ENCODE data around the gene GNAQ. TPM values are rescaled to one million over a fixed set of nuclear protein-coding genes. Genes with fewer than 3 reads are reported as not detected.

Gene GNAQ
- polyA plus RNA-seq, 3 donors from 2014 or later = 4.5 to 7.4 (median 5.1) TPM

DNA sequence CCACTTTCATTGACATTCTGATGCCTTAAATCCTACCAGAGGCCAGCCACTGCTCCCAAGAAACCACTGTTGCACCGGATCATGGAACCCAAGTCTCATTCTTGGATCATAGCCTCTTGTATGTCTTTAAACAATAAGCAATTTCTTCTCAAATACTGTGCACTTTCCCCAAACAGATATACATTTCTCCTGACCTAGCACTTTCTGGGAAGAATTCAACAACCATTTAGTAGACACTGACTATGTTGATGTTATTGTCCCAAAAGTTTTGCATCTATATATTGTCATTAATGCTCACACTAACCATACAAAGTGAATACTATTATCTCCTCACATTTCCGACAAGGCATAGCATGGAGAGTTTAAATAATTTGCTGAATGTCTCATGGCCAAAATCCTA lies 123.3 kb downstream of the GNAQ start:
- H3K4me3 Mint-ChIP-seq = no peak overlapping the region
- no peaks in the 10 kb centered on the region for H3K36me3 Mint-ChIP-seq
- H3K9me3 Mint-ChIP-seq = no peaks in the 10 kb centered on the region
- DNase-seq = no peak
- H3K4me1 Mint-ChIP-seq = peaks cover 23 to 51% of the 10 kb centered on the region in 2 donors
- peak overlapping the region in 1 of 6 donors; percentile 13 for H3K27ac Mint-ChIP-seq
- no peaks in the 10 kb centered on the region for H3K27me3 Mint-ChIP-seq (ENCODE audit: low read depth in 3 of 3)

DNA sequence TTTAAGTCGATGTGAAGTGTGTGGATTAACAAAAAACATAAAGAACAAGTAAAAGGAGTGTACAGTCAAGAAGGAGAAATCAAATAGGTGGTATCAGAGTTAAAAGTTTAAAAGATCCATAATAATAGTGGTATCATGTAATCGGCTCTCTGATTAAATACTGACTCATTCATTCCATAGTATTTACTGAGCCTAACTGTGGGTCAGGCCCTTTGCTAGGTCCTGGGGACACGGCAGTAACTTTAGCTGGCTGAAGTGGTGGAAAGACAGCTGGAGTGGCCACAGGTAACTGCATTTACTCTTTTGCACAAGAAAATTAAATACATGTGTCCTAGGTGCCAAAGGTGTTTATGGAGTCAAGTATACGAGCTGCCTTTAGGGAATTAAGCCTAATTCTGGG lies 124.0 kb downstream of the GNAQ start:
- peaks cover 23 to 51% of the 10 kb centered on the region in 2 donors for H3K4me1 Mint-ChIP-seq

DNA sequence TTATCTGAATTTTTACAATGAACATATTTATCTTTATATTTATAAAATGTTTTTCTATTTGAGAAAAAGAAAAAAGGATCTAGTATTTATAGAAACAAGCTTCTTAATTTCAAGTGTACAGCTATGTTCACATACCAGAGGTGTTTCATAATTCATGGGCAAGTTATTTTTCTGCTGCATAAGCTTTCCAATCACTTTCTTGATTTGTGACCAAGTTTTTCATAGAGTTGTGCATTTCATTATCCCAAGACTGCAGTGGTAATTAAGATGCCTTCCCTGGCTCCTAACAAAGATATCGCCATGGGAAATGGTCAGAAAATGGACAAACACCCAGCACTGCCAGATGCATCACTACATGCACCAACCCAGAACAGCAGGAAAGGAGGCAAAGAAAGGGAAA lies 124.6 kb downstream of the GNAQ start:
- no peaks in the 10 kb centered on the region for H3K36me3 Mint-ChIP-seq
- no peak overlapping the region for H3K27ac Mint-ChIP-seq
- no peaks in the 10 kb centered on the region for H3K9me3 Mint-ChIP-seq
- no peak for DNase-seq
- peaks cover 23 to 45% of the 10 kb centered on the region in 2 donors for H3K4me1 Mint-ChIP-seq
- H3K4me3 Mint-ChIP-seq = no peak overlapping the region
- H3K27me3 Mint-ChIP-seq (ENCODE audit: low read depth in 3 of 3) = peaks cover 0 to 2% (median 0%) of the 10 kb centered on the region in 3 donors

More for the DNA sequence above, 124.0 kb downstream of the GNAQ start:
- Mint-ChIP-seq H3K36me3 (no peaks in the 10 kb centered on the region), H3K27ac (no peak overlapping the region), H3K9me3 (no peaks in the 10 kb centered on the region), H3K27me3 (ENCODE audit: low read depth in 3 of 3) (peaks cover 0 to 2% (median 0%) of the 10 kb centered on the region in 3 donors), H3K4me3 (no peak overlapping the region)
- DNase-seq = no peak

DNA sequence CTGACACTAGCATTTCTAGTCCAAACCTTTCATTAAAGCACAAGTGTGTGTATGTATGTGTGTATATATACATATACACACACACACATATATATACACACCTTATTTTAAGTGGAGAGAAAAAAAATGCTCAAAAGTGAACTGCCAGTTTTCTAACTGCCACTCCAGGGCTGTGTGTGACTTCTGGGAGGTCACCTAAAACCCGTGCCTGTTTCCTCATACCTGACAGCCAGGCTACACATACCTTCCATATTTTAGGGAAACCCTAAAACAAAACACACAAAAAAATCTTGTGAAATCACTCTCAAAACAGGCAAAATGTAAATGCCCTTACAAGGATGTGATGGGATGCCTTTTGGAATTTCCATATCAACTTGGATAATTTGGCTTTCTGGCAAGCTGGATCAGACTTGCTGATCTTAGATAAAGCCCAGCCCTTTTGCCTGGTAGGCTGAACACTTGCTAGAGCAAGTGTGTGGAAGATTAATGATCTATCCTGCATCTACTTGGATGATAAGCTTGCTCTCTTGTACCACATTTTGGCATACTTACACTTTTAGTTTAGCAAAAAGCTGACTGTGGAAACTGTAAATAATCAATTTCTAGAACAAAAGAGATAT lies 127.8 kb downstream of the GNAQ start:
- Mint-ChIP-seq H3K27ac (no peak overlapping the region), H3K9me3 (no peaks in the 10 kb centered on the region), H3K27me3 (ENCODE audit: low read depth in 3 of 3) (peaks cover 0 to 2% (median 2%) of the 10 kb centered on the region in 3 donors), H3K36me3 (peaks cover 0 to 3% (median 3%) of the 10 kb centered on the region in 3 donors), H3K4me1 (peaks cover 7 to 26% of the 10 kb centered on the region in 2 donors), H3K4me3 (no peak overlapping the region)
- DNase-seq = no peak

DNA sequence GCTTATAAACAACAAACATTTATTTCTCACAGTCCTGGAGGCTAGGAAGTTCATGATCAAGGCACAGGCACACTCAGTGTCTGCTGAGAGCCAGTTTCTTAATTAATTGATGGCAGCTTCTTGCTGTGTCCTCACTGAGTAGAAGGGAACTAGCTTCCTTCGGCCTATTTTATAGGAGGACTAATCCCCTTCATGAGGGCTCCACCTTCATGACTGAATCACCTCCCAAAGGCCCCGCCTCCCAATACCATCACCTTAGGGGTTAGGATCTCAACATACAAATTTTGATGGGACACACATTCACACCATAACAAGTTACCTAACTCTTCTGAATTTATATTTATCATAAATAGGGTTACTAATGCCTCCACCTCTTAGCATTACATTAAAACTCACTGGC lies 129.8 kb downstream of the GNAQ start:
- H3K4me1 Mint-ChIP-seq = peaks cover 0 to 9% of the 10 kb centered on the region in 2 donors
- no peak overlapping the region for H3K27ac Mint-ChIP-seq
- H3K9me3 Mint-ChIP-seq = no peaks in the 10 kb centered on the region
- peaks cover 0 to 2% (median 2%) of the 10 kb centered on the region in 3 donors for H3K27me3 Mint-ChIP-seq (ENCODE audit: low read depth in 3 of 3)
- peaks cover 0 to 3% (median 3%) of the 10 kb centered on the region in 3 donors for H3K36me3 Mint-ChIP-seq
- no peak for DNase-seq
- no peak overlapping the region for H3K4me3 Mint-ChIP-seq

DNA sequence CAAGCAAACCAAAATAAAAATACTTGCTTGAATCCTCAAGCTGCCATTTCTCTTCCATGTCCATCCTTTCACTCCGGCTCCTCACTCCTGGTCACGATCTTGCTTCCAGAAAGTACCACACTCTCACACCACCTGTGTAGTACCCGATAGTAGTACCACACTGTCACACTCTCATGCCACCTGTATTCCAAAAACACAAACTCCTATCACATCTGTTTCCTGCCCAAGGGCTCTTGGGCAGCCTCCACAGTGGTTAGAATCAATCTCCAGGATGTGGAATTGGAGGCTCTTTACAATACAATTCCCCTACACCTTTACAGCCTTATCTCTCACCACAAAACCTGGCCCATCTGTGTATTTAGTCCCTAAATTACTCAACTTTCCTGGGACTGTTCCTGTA lies 130.6 kb downstream of the GNAQ start:
- Mint-ChIP-seq H3K27me3 (ENCODE audit: low read depth in 3 of 3) (peaks cover 0 to 2% (median 2%) of the 10 kb centered on the region in 3 donors), H3K4me1 (peaks cover 0 to 9% of the 10 kb centered on the region in 2 donors), H3K36me3 (peaks cover 0 to 3% (median 3%) of the 10 kb centered on the region in 3 donors), H3K4me3 (no peak overlapping the region), H3K9me3 (no peaks in the 10 kb centered on the region), H3K27ac (peak overlapping the region in 1 of 6 donors; percentile 12)
- no peak for DNase-seq

DNA sequence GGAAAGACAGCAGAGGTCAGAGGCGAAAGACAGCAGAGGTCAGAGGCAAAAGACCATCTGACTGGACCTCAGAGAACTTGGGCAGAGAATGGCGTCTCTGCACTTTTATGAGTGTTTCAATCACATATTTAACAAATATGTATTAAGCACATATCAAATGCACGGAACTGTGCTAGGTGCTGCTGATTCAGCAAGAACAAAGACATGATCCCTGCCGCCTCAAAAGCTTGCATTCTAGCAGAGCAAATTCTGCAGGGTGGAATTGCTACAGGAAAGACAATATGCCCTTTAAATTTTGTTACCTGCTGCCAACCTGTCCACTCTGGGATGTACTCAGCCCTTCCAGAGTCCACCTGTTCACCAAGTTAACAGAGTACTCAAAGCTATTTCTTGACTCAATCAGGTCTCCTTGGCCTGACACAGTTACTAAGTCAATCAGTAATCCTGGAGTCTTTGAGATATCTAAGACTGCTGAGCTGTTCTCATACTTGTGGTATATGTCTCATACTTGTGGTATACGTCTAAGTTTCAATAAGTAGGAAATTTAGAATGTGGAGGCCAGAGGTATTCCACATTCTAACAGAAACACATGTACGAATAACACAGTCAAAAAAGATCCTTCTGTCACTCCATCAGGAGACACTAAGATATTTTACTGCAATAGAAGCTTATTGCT lies 131.8 kb downstream of the GNAQ start:
- Mint-ChIP-seq H3K27ac (no peak overlapping the region), H3K27me3 (ENCODE audit: low read depth in 3 of 3) (peaks cover 2% of the 10 kb centered on the region in 3 donors), H3K4me1 (peaks cover 0 to 9% of the 10 kb centered on the region in 2 donors), H3K9me3 (no peaks in the 10 kb centered on the region), H3K4me3 (no peak overlapping the region), H3K36me3 (peaks cover 0 to 3% (median 3%) of the 10 kb centered on the region in 3 donors)
- DNase-seq = no peak

DNA sequence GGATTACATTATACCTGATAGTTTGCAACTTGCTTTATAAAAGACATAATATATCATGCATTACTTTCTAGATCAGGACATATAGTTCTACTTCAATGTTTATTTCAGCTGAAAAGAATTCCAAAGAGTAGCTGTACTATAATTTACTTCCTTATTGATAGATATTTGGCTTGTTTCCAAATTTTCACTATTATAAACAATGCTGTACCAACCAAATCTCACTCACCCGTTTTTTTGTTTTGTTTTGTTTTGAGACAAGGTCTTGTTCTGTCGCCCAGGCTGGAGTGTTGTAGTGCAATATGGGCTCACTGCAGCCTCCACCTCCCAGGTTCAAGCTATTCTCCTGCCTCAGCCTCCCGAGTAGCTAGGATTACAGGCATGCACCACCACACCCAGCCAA lies 132.7 kb downstream of the GNAQ start:
- H3K4me3 Mint-ChIP-seq = no peak overlapping the region

DNA sequence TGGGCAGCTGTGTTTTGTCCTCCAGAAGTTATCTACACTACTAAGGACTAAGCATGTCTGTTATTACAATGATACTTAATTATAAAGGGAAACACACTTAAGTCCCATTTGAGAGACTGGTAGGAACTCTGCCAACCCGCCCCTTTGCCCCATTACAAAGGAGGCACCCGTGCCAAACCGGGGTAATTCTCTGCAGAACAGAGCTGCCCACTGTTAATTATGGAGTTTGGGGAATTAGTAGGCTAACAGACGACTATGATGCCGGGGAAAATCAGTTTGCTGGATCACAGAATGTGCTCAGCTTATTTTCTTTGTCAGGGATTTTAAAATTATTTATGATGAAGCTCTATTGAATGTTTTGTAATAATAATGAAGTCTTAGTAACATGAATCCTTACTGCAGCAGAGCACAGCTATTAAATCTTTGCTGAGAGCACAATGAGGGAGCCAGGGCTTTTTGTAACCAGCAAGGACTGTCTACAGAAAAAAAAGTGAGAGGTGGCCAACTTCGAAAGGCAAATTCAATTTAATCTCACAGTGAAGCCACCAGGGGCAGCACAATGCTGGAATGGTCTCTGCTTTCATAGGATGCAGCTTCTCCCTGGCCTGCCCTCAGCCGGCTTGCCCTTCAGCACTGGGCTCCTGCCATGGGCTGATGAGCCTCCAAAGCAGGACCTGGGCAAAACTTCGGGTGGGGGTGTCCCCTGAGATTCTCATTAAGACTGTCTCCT lies 134.5 kb downstream of the GNAQ start:
- Mint-ChIP-seq H3K27me3 (ENCODE audit: low read depth in 3 of 3) (peaks cover 0 to 2% (median 2%) of the 10 kb centered on the region in 3 donors), H3K9me3 (no peaks in the 10 kb centered on the region), H3K27ac (no peak overlapping the region), H3K4me1 (peaks cover 7 to 22% of the 10 kb centered on the region in 2 donors), H3K4me3 (no peak overlapping the region), H3K36me3 (peaks cover 0 to 3% (median 3%) of the 10 kb centered on the region in 3 donors)
- DNase-seq = no peak

More for the DNA sequence above, 132.7 kb downstream of the GNAQ start:
- H3K36me3 Mint-ChIP-seq = peaks cover 0 to 3% (median 3%) of the 10 kb centered on the region in 3 donors
- no peak overlapping the region for H3K27ac Mint-ChIP-seq
- peaks cover 0 to 9% of the 10 kb centered on the region in 2 donors for H3K4me1 Mint-ChIP-seq
- DNase-seq = no peak
- peaks cover 2% of the 10 kb centered on the region in 3 donors for H3K27me3 Mint-ChIP-seq (ENCODE audit: low read depth in 3 of 3)
- no peaks in the 10 kb centered on the region for H3K9me3 Mint-ChIP-seq

DNA sequence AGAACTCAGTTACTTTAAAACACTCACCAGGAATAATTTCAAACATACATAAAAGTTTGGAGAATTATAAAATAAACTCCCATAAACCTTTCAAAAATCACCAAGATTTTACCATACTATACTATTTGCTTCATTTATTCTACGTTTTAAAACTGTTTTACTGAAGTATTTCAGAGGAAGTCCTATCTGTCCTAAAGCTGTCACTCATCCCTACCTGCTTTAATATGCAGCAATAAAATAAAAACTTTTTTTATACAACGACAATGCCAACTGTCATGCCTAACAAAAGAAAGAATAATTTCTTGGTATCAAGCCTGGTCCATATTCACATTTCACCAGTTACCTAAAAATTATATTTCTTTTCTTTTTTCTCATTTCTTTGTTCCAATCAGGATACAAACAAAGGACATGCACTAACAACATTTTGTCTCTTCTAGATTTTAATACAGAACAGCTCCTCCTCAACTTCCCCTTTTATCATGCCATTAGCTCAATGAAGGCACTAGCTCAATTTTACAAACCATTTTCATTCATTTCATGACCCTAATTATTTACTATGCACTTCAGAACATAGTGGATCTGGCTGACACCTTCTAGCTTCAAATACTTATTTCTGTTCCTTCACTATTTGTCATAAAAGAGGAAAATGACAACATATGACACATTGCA lies 135.2 kb downstream of the GNAQ start:
- Mint-ChIP-seq H3K4me3 (no peak overlapping the region), H3K4me1 (peaks cover 7 to 23% of the 10 kb centered on the region in 2 donors), H3K36me3 (peaks cover 0 to 3% (median 3%) of the 10 kb centered on the region in 3 donors), H3K27me3 (ENCODE audit: low read depth in 3 of 3) (peaks cover 0 to 2% (median 2%) of the 10 kb centered on the region in 3 donors), H3K27ac (no peak overlapping the region), H3K9me3 (no peaks in the 10 kb centered on the region)
- DNase-seq = no peak

DNA sequence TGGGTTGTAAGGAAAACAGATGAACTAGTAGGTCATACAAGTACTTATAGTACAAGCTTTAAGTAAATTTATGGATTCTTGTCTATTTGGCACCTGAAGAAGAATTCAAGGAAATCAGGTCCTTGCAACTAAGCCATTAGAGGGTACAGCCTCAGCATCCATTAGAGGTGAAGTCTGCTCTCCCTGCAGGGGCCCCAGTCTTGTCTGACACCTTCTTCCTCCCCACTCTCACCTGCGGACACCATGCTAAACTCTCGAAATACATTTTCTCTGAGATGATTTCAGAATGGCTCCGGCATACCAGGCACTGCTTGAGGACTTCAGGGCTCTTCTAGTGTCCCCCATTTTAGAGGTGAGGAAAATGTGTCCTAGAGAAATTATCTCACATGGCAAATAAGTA lies 137.9 kb downstream of the GNAQ start:
- Mint-ChIP-seq H3K27ac (no peak overlapping the region), H3K4me1 (peaks cover 7 to 16% of the 10 kb centered on the region in 2 donors), H3K36me3 (no peaks in the 10 kb centered on the region), H3K27me3 (ENCODE audit: low read depth in 3 of 3) (peaks cover 0 to 2% (median 0%) of the 10 kb centered on the region in 3 donors), H3K4me3 (no peak overlapping the region), H3K9me3 (no peaks in the 10 kb centered on the region)
- DNase-seq = no peak

DNA sequence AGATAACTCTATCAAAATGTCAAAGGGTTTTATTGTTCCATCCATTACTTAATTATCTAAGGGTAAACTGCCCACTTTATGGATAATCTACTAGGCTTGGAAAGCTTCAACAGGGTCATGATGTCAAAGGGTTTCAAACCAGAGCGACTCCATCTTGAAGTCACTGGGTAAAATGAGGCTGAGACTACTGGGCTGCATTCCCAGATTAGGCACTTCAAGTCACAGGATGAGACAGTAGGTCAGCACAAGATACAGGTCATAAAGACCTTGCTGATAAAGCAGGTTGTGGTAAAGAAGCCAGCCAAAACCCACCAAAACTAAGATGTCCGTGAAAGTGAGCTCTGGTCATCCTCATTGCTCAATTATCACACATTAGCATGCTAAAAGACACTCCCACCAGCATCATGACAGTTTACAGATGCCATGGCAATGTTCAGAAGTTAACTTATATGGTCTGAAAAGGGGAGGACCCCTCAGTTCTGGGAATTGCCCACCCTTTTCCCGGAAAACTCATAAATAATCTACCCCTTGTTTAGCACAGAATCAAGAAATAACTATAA lies 138.6 kb downstream of the GNAQ start:
- Mint-ChIP-seq H3K27ac (no peak overlapping the region), H3K27me3 (ENCODE audit: low read depth in 3 of 3) (peaks cover 0 to 2% (median 0%) of the 10 kb centered on the region in 3 donors), H3K36me3 (no peaks in the 10 kb centered on the region), H3K4me1 (peaks cover 7 to 16% of the 10 kb centered on the region in 2 donors), H3K4me3 (no peak overlapping the region), H3K9me3 (no peaks in the 10 kb centered on the region)
- no peak for DNase-seq

DNA sequence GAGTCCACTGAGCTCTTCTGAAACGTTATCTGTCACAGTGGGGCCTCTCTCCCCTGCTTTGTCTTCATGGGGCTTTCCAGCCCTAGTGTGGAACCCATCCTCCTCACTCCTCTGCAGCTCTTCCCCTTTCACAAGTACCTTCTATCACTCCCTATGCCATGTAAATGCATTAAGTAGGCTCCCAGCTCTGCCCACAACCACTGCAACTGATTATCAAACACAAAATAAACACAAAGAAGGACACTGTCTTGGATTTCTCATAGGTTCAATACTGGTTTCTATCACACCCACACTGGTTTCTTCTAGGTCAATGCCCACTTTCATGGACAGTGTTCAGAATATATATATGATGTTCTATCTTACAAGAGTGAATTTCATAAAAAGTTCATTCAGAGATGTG lies 139.4 kb downstream of the GNAQ start:
- H3K36me3 Mint-ChIP-seq = no peaks in the 10 kb centered on the region
- H3K27me3 Mint-ChIP-seq (ENCODE audit: low read depth in 3 of 3) = peaks cover 0 to 2% (median 0%) of the 10 kb centered on the region in 3 donors
- no peaks in the 10 kb centered on the region for H3K9me3 Mint-ChIP-seq
- peaks cover 7 to 16% of the 10 kb centered on the region in 2 donors for H3K4me1 Mint-ChIP-seq
- peak overlapping the region in 1 of 6 donors; percentile 68 for H3K27ac Mint-ChIP-seq
- DNase-seq = no peak
- H3K4me3 Mint-ChIP-seq = no peak overlapping the region

All from immature natural killer cell (primary cell).